Activated naive CD4-positive, alpha-beta T cell treated with anti-CD3 and anti-CD28 coated beads, Interleukin-2, amount 50 U/mL, for 24 hours (primary cell): ENCODE measurements around the gene CD160.
"Not testable (repeated sequence)": the region's sequence is repeated elsewhere in the genome, so short reads cannot be mapped to it uniquely, and the experiment has no call there.

ENCODE experiments used
- H3K27ac Mint-ChIP-seq: one replicate; pipeline ENCODE4 v1.8.0; 2021; ENCODE audit warnings: mild to moderate bottlenecking, mixed read lengths
- H3K27me3 Mint-ChIP-seq: one replicate; pipeline ENCODE4 v1.8.0; 2021; ENCODE audit warnings: mixed read lengths
- H3K36me3 Mint-ChIP-seq: one replicate; pipeline ENCODE4 v1.8.0; 2021; ENCODE audit warnings: mixed read lengths
- H3K4me1 Mint-ChIP-seq: one replicate; pipeline ENCODE4 v1.8.0; 2021; ENCODE audit warnings: mixed read lengths
- H3K4me3 Mint-ChIP-seq: one replicate; pipeline ENCODE4 v1.8.0; 2021; ENCODE audit warnings: mild to moderate bottlenecking, mixed read lengths
- H3K9me3 Mint-ChIP-seq: one replicate; pipeline ENCODE4 v1.8.0; 2021; ENCODE audit warnings: mixed read lengths

Gene CD160

GRCh38 chr1:145764231-145764940 lies 45.1 kb downstream of the CD160 start:
- H3K36me3 Mint-ChIP-seq: peaks cover 23% of the 10 kb centered on the region
- H3K9me3 Mint-ChIP-seq, H3K27me3 Mint-ChIP-seq, H3K4me3 Mint-ChIP-seq, H3K4me1 Mint-ChIP-seq, H3K27ac Mint-ChIP-seq: not testable (repeated sequence)

- H3K27ac Mint-ChIP-seq, H3K4me3 Mint-ChIP-seq, H3K4me1 Mint-ChIP-seq, H3K27me3 Mint-ChIP-seq, H3K9me3 Mint-ChIP-seq: not testable (repeated sequence)
- H3K36me3 Mint-ChIP-seq: peaks cover 18% of the 10 kb centered on the region
These were observed 45.8 kb downstream of the CD160 start for GRCh38 chr1:145765127-145765526.

GRCh38 chr1:145765585-145766360 lies 46.5 kb downstream of the CD160 start:
- H3K36me3 Mint-ChIP-seq: peaks cover 15% of the 10 kb centered on the region
- H3K27ac Mint-ChIP-seq, H3K27me3 Mint-ChIP-seq, H3K9me3 Mint-ChIP-seq, H3K4me3 Mint-ChIP-seq, H3K4me1 Mint-ChIP-seq: not testable (repeated sequence)

- H3K27me3 Mint-ChIP-seq, H3K9me3 Mint-ChIP-seq, H3K4me1 Mint-ChIP-seq, H3K27ac Mint-ChIP-seq, H3K4me3 Mint-ChIP-seq: not testable (repeated sequence)
- peaks cover 14% of the 10 kb centered on the region for H3K36me3 Mint-ChIP-seq
These were observed 47.6 kb downstream of the CD160 start for GRCh38 chr1:145766926-145767325.

GRCh38 chr1:145768004-145768403 lies 48.7 kb downstream of the CD160 start:
- H3K36me3 Mint-ChIP-seq: peaks cover 16% of the 10 kb centered on the region
- H3K9me3 Mint-ChIP-seq, H3K27me3 Mint-ChIP-seq, H3K27ac Mint-ChIP-seq, H3K4me3 Mint-ChIP-seq, H3K4me1 Mint-ChIP-seq: not testable (repeated sequence)

- Mint-ChIP-seq H3K36me3 (peaks cover 13% of the 10 kb centered on the region), H3K4me1 (peaks cover 26% of the 10 kb centered on the region), H3K27me3 (no peaks in the 10 kb centered on the region), H3K27ac (no peak overlapping the region), H3K4me3 (no peak overlapping the region), H3K9me3 (no peaks in the 10 kb centered on the region)
These were observed 51.8 kb downstream of the CD160 start for GRCh38 chr1:145771056-145771455.

GRCh38 chr1:145773423-145773822 lies 54.1 kb downstream of the CD160 start:
- Mint-ChIP-seq H3K4me1 (peaks cover 26% of the 10 kb centered on the region), H3K27ac (peak overlapping the region; percentile 9), H3K27me3 (no peaks in the 10 kb centered on the region), H3K36me3 (peaks cover 11% of the 10 kb centered on the region), H3K4me3 (no peak overlapping the region), H3K9me3 (no peaks in the 10 kb centered on the region)

GRCh38 chr1:145777357-145778145 lies 58.3 kb downstream of the CD160 start:
- no peaks in the 10 kb centered on the region for H3K9me3 Mint-ChIP-seq
- no peaks in the 10 kb centered on the region for H3K27me3 Mint-ChIP-seq
- peaks cover 9% of the 10 kb centered on the region for H3K36me3 Mint-ChIP-seq
- no peak overlapping the region for H3K27ac Mint-ChIP-seq
- peaks cover 28% of the 10 kb centered on the region for H3K4me1 Mint-ChIP-seq
- H3K4me3 Mint-ChIP-seq: no peak overlapping the region

- H3K9me3 Mint-ChIP-seq: no peaks in the 10 kb centered on the region
- peak overlapping the region; percentile 8 for H3K27ac Mint-ChIP-seq
- no peaks in the 10 kb centered on the region for H3K27me3 Mint-ChIP-seq
- H3K4me3 Mint-ChIP-seq: no peak overlapping the region
- H3K36me3 Mint-ChIP-seq: peaks cover 5% of the 10 kb centered on the region
- peaks cover 24% of the 10 kb centered on the region for H3K4me1 Mint-ChIP-seq
These were observed 58.8 kb downstream of the CD160 start for GRCh38 chr1:145778146-145778540.

GRCh38 chr1:145782272-145783099 lies 63.2 kb downstream of the CD160 start:
- peaks cover 32% of the 10 kb centered on the region for H3K4me1 Mint-ChIP-seq
- no peaks in the 10 kb centered on the region for H3K27me3 Mint-ChIP-seq
- H3K36me3 Mint-ChIP-seq: peaks cover 8% of the 10 kb centered on the region
- H3K4me3 Mint-ChIP-seq: no peak overlapping the region
- no peaks in the 10 kb centered on the region for H3K9me3 Mint-ChIP-seq
- no peak overlapping the region for H3K27ac Mint-ChIP-seq

- H3K27ac Mint-ChIP-seq: no peak overlapping the region
- no peak overlapping the region for H3K4me3 Mint-ChIP-seq
- no peaks in the 10 kb centered on the region for H3K9me3 Mint-ChIP-seq
- peaks cover 36% of the 10 kb centered on the region for H3K4me1 Mint-ChIP-seq
- H3K27me3 Mint-ChIP-seq: no peaks in the 10 kb centered on the region
- H3K36me3 Mint-ChIP-seq: peaks cover 12% of the 10 kb centered on the region
These were observed 65.1 kb downstream of the CD160 start for GRCh38 chr1:145784409-145784808.

GRCh38 chr1:145785547-145785946 lies 66.2 kb downstream of the CD160 start:
- Mint-ChIP-seq H3K4me1 (peaks cover 36% of the 10 kb centered on the region), H3K9me3 (no peaks in the 10 kb centered on the region), H3K27me3 (no peaks in the 10 kb centered on the region), H3K27ac (no peak overlapping the region), H3K4me3 (no peak overlapping the region), H3K36me3 (peaks cover 12% of the 10 kb centered on the region)

- Mint-ChIP-seq H3K27me3 (no peaks in the 10 kb centered on the region), H3K9me3 (no peaks in the 10 kb centered on the region), H3K36me3 (peaks cover 12% of the 10 kb centered on the region), H3K27ac (peak overlapping the region; percentile 73), H3K4me1 (peaks cover 36% of the 10 kb centered on the region), H3K4me3 (peak overlapping the region; percentile 19)
These were observed 67.0 kb downstream of the CD160 start for GRCh38 chr1:145786271-145786670.

- peaks cover 12% of the 10 kb centered on the region for H3K36me3 Mint-ChIP-seq
- no peak overlapping the region for H3K4me3 Mint-ChIP-seq
- no peaks in the 10 kb centered on the region for H3K9me3 Mint-ChIP-seq
- H3K27me3 Mint-ChIP-seq: no peaks in the 10 kb centered on the region
- peaks cover 37% of the 10 kb centered on the region for H3K4me1 Mint-ChIP-seq
- no peak overlapping the region for H3K27ac Mint-ChIP-seq
These were observed 69.3 kb downstream of the CD160 start for GRCh38 chr1:145788580-145788979.
